ENCODE measurements around the gene PDGFB. TPM values are rescaled to one million over a fixed set of nuclear protein-coding genes. Genes with fewer than 3 reads are reported as not detected.

PDGFB gene
- total RNA-seq, 1 experiment from 2014 or later = 78.0 TPM

GRCh38 chr22:39250838-39251237, 6.1 kb upstream of the PDGFB start:
- in situ Hi-C loops (cut with HindIII; ENCODE audit: low pct_unique_long_range_greater_than_20kb, low sequenced_read_pairs) (no loop called here), intact Hi-C loops (cut with micrococcal nuclease; ENCODE audit: unreplicated experiment) (loop anchor here (2.0 kb wide), 1 partner anchor 60 kb away; no protein-coding TSS in a partner anchor)
- H3K27me3 ChIP-seq (ENCODE audit: control insufficient read depth, insufficient read depth, low read length) = no peaks in the 10 kb centered on the region
- H3K4me3 ChIP-seq (ENCODE audit: low read depth in 2 of 2, low read length in 2 of 2) = no peak overlapping the region
- no peak for DNase-seq (ENCODE audit: low read depth, low spot score)
- no peaks in the 10 kb centered on the region for H3K36me3 ChIP-seq (ENCODE audit: control insufficient read depth, insufficient read depth, low read length)
- no peak for ATAC-seq
- CTCF ChIA-PET = interaction anchor here (2.0 kb wide), 1 partner anchor 56 kb away, joined by 5 read pairs; no protein-coding TSS in a partner anchor
- BruUV-seq (replicated peaks) = no TSS peak
- TF ChIP-seq POLR2AphosphoS5 (IDR thresholded peaks at IDR 0.05; ENCODE audit: low read depth, low read length) = no peak
- POLR2A ChIA-PET = no interaction called here
- peaks cover 61% of the 10 kb centered on the region for H3K4me1 ChIP-seq (ENCODE audit: control insufficient read depth, insufficient read depth, low read length)
- no peaks in the 10 kb centered on the region for H3K9me3 ChIP-seq (ENCODE audit: control insufficient read depth, insufficient read depth, low read depth, low read length)
- H3K27ac ChIP-seq (ENCODE audit: low read length) = peak overlapping the region; percentile 69

- intact Hi-C loops (cut with micrococcal nuclease; ENCODE audit: unreplicated experiment) (loop anchor here (2.0 kb wide), 1 partner anchor 61 kb away; no protein-coding TSS in a partner anchor), in situ Hi-C loops (cut with HindIII; ENCODE audit: low pct_unique_long_range_greater_than_20kb, low sequenced_read_pairs) (no loop called here)
- BruUV-seq (replicated peaks) = no TSS peak
- ChIA-PET CTCF (interaction anchor here (2.0 kb wide), 1 partner anchor 56 kb away, joined by 5 read pairs; no protein-coding TSS in a partner anchor), POLR2A (no interaction called here)
- H3K27ac ChIP-seq (ENCODE audit: low read length) = peak overlapping the region; percentile 69
- H3K4me3 ChIP-seq (ENCODE audit: low read depth in 2 of 2, low read length in 2 of 2) = no peak overlapping the region
- DNase-seq (ENCODE audit: low read depth, low spot score) = no peak
- H3K4me1 ChIP-seq (ENCODE audit: control insufficient read depth, insufficient read depth, low read length) = peaks cover 62% of the 10 kb centered on the region
- H3K36me3 ChIP-seq (ENCODE audit: control insufficient read depth, insufficient read depth, low read length) = no peaks in the 10 kb centered on the region
- ATAC-seq = peak; percentile 29
- TF ChIP-seq POLR2AphosphoS5 (IDR thresholded peaks at IDR 0.05; ENCODE audit: low read depth, low read length) = no peak
- TF ChIP-seq CTCF (IDR thresholded peaks at IDR 0.05) = no peak
- no peak for TF ChIP-seq SIN3A (IDR thresholded peaks at IDR 0.05; ENCODE audit: borderline replicate concordance, insufficient read depth, low read depth, low read length)
- TF ChIP-seq TCF7L2 (IDR thresholded peaks at IDR 0.05; ENCODE audit: low read depth, low read length) = no peak
- TF ChIP-seq REST (IDR thresholded peaks at IDR 0.05; ENCODE audit: insufficient read depth in 1 of 2, low read depth in 2 of 2, low read length in 1 of 2) = no peak
- no peaks in the 10 kb centered on the region for H3K9me3 ChIP-seq (ENCODE audit: control insufficient read depth, insufficient read depth, low read depth, low read length)
- no peaks in the 10 kb centered on the region for H3K27me3 ChIP-seq (ENCODE audit: control insufficient read depth, insufficient read depth, low read length)
These were observed 5.3 kb upstream of the PDGFB start for GRCh38 chr22:39250131-39250530.

- in situ Hi-C loops (cut with HindIII; ENCODE audit: low pct_unique_long_range_greater_than_20kb, low sequenced_read_pairs) (no loop called here), intact Hi-C loops (cut with micrococcal nuclease; ENCODE audit: unreplicated experiment) (no loop called here)
- Histone ChIP-seq H3K4me3 (ENCODE audit: low read depth in 2 of 2, low read length in 2 of 2) (no peak overlapping the region), H3K36me3 (ENCODE audit: control insufficient read depth, insufficient read depth, low read length) (no peaks in the 10 kb centered on the region), H3K27me3 (ENCODE audit: control insufficient read depth, insufficient read depth, low read length) (no peaks in the 10 kb centered on the region), H3K9me3 (ENCODE audit: control insufficient read depth, insufficient read depth, low read depth, low read length) (no peaks in the 10 kb centered on the region), H3K4me1 (ENCODE audit: control insufficient read depth, insufficient read depth, low read length) (peaks cover 54% of the 10 kb centered on the region), H3K27ac (ENCODE audit: low read length) (0 out of 2 replicates have a peak overlapping the region, but pooled peaks have one; percentile 7)
- no TSS peak for BruUV-seq (replicated peaks)
- ATAC-seq (no peak), DNase-seq (ENCODE audit: low read depth, low spot score) (no peak)
- TF ChIP-seq SIN3A (IDR thresholded peaks at IDR 0.05; ENCODE audit: borderline replicate concordance, insufficient read depth, low read depth, low read length) = no peak
- no peak for TF ChIP-seq TCF7L2 (IDR thresholded peaks at IDR 0.05; ENCODE audit: low read depth, low read length)
- no peak for TF ChIP-seq POLR2AphosphoS5 (IDR thresholded peaks at IDR 0.05; ENCODE audit: low read depth, low read length)
- TF ChIP-seq REST (IDR thresholded peaks at IDR 0.05; ENCODE audit: insufficient read depth in 1 of 2, low read depth in 2 of 2, low read length in 1 of 2) = no peak
- TF ChIP-seq CTCF (IDR thresholded peaks at IDR 0.05) = no peak
- CTCF ChIA-PET = no interaction called here
- POLR2A ChIA-PET = no interaction called here
These were observed 4.4 kb upstream of the PDGFB start for GRCh38 chr22:39249086-39249704.
